UCSD-AML1 (cell line): Measurements from ENCODE around the gene CCN6.
A peak's percentile ranks its signal among the peaks of the same experiment; 100 is the strongest.
"Not testable (repeated sequence)": the region's sequence is repeated elsewhere in the genome, so short reads cannot be mapped to it uniquely, and the experiment has no call there.

ENCODE experiments used
- DNase-seq: peaks from one replicate; lab custom pipeline; 2025; ENCODE audit not compliant: unreplicated experiment; lab: John Stamatoyannopoulos, UW

The CCN6 gene

DNA sequence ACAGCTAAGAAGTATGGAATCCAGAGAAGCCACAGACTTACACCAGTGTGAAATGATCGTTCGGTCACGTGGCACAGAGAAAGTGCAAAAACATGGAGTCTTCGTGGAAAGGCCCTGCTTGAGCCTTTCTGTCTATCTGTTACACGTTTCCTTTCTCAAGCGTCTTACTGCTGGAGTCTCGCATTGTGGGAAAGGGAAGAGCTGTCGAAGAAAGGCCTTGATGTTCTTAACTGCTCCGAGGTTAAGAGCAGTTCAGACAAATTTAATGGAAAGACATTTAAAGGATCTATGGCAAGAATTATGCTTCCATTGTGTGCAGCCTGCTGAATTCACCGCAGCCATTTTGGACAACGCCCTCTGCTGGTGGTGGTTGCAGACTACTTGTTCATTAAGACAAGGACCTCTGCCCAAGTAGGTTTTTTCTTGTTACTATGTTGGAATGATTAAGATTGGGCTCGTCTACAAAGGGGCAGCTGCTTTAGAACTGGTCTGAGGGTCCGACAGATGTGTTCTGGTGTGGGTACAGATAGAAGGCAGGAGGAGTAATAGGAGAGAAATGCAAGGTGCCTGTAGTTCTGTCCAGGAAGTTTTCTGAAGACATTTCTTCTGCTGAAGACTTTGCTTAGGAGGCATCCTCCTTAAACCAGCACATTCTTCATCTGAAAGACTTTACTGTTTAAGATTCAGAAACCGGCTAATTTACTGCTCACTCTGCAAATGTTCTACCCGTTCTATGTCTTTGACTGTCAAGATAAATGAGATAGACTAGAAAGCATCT lies 24.7 kb upstream of the CCN6 start:
- peak; percentile 61 for DNase-seq

GRCh38 chr6:112030206-112030960 lies 23.5 kb upstream of the CCN6 start:
- no peak for DNase-seq

GRCh38 chr6:112030961-112031660 lies 22.8 kb upstream of the CCN6 start:
- no peak for DNase-seq

GRCh38 chr6:112031960-112032359 lies 21.9 kb upstream of the CCN6 start:
- no peak for DNase-seq

DNA sequence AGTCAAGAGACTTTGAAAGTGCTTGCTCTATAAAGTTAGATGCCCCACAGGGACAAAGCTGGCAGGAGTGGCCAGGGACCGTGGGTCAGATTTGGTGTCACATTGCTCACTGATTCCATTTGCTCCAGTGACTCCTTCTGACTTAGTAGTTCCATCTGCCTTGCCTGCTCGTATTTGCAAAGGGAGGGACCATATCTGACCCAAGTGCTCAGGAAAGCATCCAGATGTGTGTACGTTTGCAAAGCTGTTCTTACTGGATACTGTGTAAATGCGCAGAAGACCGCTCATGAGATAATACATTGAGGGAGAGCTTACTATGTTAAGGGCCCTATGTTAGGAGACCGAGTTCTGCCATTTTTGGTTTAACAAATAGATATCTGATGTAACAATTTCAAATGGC lies 21.2 kb upstream of the CCN6 start:
- DNase-seq = no peak

GRCh38 chr6:112033791-112034615 lies 19.9 kb upstream of the CCN6 start:
- DNase-seq = no peak

- DNase-seq = no peak
Observed at GRCh38 chr6:112034616-112034995, 19.3 kb upstream of the CCN6 start.

DNA sequence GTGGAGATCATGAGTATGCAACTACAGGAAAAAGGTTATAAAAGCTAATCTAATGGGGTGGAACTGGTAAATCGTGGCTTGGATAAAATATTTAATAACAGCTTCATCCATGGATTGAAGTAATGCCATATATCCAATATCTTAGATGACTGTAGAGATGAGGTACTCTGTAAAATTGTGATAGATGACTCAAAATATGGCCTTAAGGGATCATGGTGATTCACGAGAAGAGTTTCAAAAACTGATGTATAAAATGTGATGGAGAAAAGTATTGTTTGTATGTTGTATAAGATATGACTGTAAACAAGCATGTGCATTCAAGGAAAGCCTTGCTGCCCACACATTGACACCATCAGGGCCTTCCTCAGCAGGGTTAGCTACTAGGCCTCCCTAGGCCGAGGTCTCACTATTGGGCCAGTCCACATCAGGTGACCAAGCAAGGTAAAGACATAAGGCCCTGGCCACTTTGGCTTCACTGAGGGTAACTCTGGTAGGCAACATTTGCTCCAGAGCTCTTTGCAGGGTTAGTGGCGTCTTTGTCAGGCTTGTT lies 17.7 kb upstream of the CCN6 start:
- DNase-seq = no peak

DNA sequence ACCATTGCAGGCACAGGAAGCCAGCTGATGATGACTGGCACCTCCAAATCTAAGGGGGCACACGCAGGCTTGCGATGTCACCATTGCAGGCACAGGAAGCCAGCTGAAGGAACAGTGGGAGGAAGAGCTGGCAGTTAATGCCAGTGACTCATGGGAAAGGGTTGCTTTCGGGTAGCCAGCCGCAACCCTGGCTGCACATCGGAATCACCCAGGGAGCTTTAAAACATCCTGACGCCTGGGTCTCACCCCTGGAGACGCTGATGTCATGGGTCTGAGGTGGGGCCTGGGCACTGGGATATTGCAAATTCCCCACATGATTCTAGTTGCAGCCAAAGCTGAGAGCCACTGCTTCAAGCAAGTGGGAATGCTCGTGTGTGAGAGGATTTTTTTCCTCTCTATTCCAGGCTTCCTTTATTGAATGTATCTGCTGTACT lies 16.1 kb upstream of the CCN6 start:
- peak; percentile 46 for DNase-seq

DNA sequence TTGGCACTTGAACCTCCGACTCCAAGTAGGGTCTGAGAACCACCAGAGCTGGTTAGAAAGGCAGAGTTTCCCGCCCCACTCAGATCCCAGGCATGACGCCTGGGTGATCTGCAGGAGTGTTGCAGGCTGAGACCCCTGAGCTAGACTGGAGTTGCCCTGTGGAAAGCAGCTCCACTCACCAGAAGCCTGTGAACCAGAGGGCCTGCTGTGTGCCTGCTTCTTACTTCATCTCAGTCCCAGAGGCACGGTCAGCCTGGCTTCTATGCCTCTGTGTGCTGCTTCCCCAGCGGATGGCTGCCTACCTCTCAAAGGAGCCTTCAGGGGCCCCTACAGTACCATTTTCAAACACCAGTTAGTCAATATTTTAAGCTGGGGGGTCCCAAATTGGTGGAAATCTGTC lies 15.6 kb upstream of the CCN6 start:
- no peak for DNase-seq

DNA sequence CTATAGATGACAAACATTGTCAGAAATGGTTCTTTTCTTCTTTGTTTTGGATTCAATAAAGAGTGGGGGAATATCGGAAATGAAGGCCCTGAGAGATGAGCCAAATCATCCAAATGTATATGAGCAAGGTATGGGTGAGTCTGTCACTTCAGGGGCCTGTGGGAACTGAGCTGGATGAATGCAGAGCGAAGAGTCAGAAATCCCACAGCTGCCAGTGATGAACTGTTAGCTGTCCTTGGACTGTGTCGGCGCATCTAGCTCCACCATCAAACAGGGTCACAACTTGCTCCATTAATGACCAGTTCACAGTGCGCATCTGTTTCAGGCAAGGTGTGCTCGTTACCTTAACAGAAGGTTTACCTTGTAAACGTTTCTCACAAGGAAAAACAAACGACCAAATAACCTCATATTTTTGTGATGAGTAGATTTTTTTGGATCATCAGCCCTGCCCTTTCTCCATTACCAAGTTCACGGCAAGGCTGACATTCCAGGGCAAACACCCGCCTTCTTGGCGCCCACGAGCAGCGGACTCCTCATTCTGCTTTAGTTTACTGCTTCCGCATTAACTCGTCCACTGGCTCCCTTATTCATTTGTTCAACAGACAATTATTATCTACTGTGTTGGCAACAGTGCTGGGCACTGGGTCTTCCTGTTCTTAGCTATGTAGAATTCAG lies 15.0 kb upstream of the CCN6 start:
- DNase-seq = no peak

DNA sequence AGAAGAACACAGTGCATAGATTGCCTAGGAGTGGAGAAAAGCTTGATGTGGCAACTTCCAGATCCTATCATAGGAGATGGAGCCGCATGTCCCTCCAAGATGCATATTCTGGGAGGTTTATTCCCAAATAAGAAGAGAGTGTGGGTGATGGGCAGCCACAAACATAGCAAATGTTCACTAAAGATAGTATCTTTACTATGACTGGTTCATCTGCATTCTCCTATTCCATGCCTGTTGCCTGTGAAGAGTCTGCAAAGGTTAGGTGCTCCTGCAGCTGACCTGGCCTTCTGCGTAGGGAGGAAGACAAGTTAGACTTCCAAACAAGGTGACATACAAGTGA lies 14.5 kb upstream of the CCN6 start:
- no peak for DNase-seq

DNA sequence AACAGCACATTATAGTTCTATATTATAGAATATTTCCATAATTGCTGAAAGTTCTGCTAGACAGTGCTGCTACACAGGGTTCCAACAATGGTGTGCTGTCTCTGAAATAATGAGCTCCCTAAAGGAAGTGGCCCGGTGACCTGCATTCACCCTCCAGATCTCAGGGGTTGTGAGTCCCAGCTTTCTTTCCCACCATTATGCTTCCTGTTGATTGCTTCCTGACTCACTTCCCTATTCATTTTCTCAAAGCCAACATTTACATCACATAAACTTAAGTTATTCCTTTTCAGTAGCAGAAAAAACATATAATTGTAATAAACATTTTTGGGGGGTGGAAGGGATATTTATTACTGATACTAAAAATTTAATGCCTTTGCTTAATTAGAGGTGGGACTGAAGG lies 12.9 kb upstream of the CCN6 start:
- peak; percentile 14 for DNase-seq

DNA sequence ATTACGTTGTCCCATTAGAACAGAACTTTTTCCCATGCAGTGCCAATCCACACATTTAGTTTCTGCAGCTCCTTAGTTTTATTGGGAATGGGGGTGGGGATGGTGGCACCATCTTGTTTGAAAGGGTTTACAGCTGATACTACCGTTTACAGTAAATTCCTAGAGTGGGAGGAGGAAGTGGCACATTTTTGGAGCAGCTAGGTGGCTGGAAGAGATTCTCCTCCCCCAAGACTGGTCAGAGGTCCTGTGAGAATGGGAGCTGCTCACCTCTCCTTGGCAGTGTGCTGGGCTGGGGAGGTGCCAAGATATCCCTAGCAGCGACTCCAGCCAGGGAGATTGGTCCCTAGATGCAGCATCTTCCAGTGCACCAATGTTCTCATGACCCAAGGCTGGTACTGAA lies 12.4 kb upstream of the CCN6 start:
- DNase-seq = no peak

DNA sequence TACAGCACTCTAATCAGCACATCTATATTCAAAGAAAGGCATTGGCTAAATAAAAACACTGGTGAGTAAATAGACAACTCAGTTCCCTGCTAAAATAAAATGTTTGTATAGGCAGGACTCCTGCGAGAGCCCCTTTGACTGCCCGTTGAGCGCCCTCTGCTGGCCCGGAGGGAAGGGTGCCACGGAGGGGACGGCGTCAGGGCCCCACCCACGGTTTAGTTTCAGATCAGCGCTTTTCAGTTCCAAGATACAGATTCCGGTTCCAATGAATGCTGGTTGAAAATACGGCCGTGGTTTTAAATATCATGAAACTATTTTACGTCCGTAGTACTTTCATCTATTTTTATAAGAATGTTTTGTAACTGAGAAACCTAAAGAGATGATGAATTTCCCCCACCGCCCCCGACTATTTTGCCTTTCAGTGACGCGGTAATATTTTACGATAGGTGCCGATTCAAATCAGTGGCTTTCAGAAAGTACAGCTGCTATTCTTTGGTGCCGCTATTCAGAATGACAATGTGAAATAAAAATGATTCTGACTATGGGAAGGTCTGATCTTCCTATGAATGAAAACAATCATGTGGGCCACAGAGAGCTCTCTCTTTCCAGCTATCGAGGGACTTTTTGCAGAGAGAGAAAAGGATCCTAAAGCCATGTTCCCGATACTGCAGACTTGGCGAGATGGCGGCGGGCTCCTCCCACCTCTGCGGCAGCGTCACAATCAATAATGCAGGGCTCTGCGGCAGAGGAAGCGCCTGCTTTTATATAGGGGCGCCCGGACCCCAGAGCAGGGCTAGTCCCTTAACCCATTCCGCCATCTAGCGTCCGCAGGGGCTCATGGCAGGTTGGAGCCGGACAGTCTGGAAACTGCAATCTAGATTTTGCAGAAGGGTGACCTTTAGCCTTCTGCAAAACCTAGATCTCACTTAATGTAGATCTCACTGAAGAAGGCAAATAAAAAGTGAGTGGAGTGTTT lies 10.6 kb upstream of the CCN6 start:
- peak; percentile 88 for DNase-seq

DNA sequence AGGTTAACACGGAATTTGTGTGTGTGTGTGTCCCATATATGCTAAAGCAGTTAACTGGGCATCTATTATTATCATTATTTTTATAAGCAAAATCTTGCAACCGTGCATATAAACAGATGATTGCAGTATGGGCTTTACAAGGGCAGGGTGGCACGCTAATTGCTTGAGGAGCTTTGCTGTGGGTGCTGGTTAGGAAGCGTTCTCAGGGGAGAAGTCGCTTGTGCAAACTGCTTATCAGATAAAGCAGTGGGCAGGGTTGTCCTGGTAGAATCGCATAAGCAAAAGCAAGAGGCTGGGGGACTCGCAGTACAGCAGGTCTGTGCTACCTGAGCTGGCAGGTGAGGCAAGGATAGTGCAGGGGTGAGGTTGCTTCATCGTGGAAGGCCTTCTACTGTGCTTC lies 9.7 kb upstream of the CCN6 start:
- peak; percentile 10 for DNase-seq

GRCh38 chr6:112044856-112045255 lies 9.0 kb upstream of the CCN6 start:
- no peak for DNase-seq

DNA sequence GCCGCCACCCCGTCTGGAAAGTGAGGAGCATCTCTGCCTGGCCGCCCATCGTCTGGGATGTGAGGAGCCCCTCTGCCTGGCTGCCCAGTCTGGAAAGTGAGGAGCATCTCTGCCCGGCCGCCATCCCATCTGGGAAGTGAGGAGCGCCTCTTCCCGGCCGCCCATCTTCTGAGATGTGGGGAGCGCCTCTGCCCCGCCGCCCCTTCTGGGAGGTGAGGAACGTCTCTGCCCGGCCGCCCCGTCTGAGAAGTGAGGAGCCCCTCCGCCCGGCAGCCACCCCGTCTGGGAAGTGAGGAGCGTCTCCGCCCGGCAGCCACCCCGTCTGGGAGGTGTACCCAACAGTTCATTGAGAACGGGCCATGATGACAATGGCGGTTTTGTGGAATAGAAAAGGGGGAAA lies 6.4 kb upstream of the CCN6 start:
- not testable (repeated sequence) for DNase-seq
